Colonic mucosa (tissue), 4 donors: ENCODE results near the gene DNAH9. TPM values are rescaled to one million over a fixed set of nuclear protein-coding genes. Genes with fewer than 3 reads are reported as not detected.

Experiments
- DNase-seq: peaks from one replicate; pipeline ENCODE4 v3.0.0-alpha.2; 2020
- H3K27ac ChIP-seq: fragments of 200-600 bp; one replicate; pipeline ENCODE4 v1.8.0; 2021
- H3K27me3 ChIP-seq: fragments of 200-600 bp; one replicate; pipeline ENCODE4 v1.8.0; 2021
- H3K36me3 ChIP-seq: fragments of 200-600 bp; one replicate; pipeline ENCODE4 v1.8.0; 2021
- H3K4me1 ChIP-seq: fragments of 200-600 bp; one replicate; pipeline ENCODE4 v1.8.0; 2021; ENCODE audit warnings: mild to moderate bottlenecking
- H3K4me3 ChIP-seq: fragments of 200-600 bp; one replicate; pipeline ENCODE4 v1.8.0; 2021
- H3K9ac ChIP-seq, 2 donors: one replicate each; pipeline ENCODE4 v1.7.0; 2013; ENCODE audit warnings: control low read depth in 2 of 2, low read depth in 2 of 2, low read length in 2 of 2
- H3K9me3 ChIP-seq: fragments of 200-600 bp; one replicate; pipeline ENCODE4 v1.8.0; 2021
- CTCF ChIP-seq: fragments of 200-600 bp; IDR thresholded peaks from one replicate; pipeline ENCODE4 v1.8.0; 2022; ENCODE audit warnings: antibody characterized with exemption, mild to moderate bottlenecking
- intact Hi-C: fragments of 100-400 bp; cut with DNase I; formaldehyde crosslinking; loops from one replicate; pipeline ENCODE4 v1.14.1; 2022
- total RNA-seq, 2 donors: library from RNA; stranded (reverse); fragmentation: NEBNext Ultra II Directional in 1 of 2; extraction: Animal tissue kit (Norgen Biotek cat#: 25700) in 1 of 2; gene quantifications; one replicate each; pipeline ENCODE4 v1.2.1, GENCODE V29; 2021
- donor health status: healthy.
- donor health status: DM: no; HTN: no; CAD: no.
- donor health status: DM: no; HTN: no; CAD: no.

DNAH9 gene
- total RNA-seq, 2 donors from 2014 or later = 0.40 to 0.69 TPM

- no peaks in the 10 kb centered on the region for H3K4me1 ChIP-seq
- no peaks in the 10 kb centered on the region for H3K27me3 ChIP-seq
- no peak overlapping the region for H3K4me3 ChIP-seq
- intact Hi-C loops = no loop called here
- H3K9ac ChIP-seq = no peak overlapping the region
- no peak for TF ChIP-seq CTCF
- no peak for DNase-seq
- no peaks in the 10 kb centered on the region for H3K36me3 ChIP-seq
- H3K27ac ChIP-seq = no peak overlapping the region
- no peaks in the 10 kb centered on the region for H3K9me3 ChIP-seq
These were observed 401.4 kb downstream of the DNAH9 start for GRCh38 chr17:11999696-12000095.

- no peak overlapping the region for H3K9ac ChIP-seq
- H3K27me3 ChIP-seq = no peaks in the 10 kb centered on the region
- no peaks in the 10 kb centered on the region for H3K4me1 ChIP-seq
- H3K9me3 ChIP-seq = no peaks in the 10 kb centered on the region
- intact Hi-C loops = no loop called here
- no peak overlapping the region for H3K4me3 ChIP-seq
- H3K27ac ChIP-seq = no peak overlapping the region
- no peak for TF ChIP-seq CTCF
- no peak for DNase-seq
- H3K36me3 ChIP-seq = no peaks in the 10 kb centered on the region
These were observed 409.2 kb downstream of the DNAH9 start for GRCh38 chr17:12007466-12007865.
